ENCODE data around the gene SORBS1.
A peak's percentile ranks its signal among the peaks of the same experiment; 100 is the strongest.

The SORBS1 gene

DNA sequence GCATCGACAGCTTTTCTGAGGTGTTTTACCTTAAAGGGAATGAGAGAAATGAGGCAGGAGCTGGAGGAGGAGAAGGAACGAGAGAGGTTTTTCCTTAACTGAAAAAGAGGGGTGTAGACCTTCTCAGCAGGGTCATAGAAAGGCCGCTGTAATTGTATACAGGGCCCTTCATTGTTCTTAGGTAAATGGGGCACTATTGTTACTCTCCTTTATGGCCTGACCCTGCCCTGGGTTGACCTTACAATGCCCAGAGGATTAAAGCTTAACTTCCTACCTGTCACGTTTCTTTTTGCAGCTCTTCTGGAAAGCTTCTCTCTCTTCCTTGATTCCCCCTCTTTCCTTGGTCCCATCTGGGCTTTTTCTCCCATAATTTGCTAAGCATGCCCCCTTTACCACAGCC lies 256.7 kb downstream of the SORBS1 start:
- Mint-ChIP-seq H3K9me3 (no peaks in the 10 kb centered on the region), H3K27ac (no peak overlapping the region), H3K4me3 (no peak overlapping the region), H3K36me3 (ENCODE audit: low read depth) (no peaks in the 10 kb centered on the region), H3K27me3 (peaks cover 8% of the 10 kb centered on the region), H3K4me1 (ENCODE audit: low read depth) (peaks cover 10% of the 10 kb centered on the region)

DNA sequence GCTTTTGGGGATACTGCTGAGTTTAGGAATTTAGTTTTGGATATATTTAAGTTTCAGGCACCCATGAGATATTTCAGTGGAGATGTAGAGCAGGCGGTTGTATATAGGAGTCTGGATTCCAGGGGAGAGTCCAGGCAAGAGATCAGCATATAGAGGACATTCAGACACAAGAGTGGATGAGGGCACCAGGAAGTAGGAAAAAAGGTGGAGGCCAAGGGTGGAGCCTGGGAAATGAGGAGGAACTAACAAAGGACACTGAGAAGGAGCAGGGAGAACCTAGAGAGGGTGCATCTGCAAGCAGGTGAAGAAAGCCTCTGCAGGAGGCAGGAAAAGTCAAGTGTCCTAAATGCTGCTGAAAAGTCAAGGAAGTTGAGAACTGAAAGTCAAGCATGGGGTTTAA lies 257.2 kb downstream of the SORBS1 start:
- Mint-ChIP-seq H3K27me3 (peaks cover 8% of the 10 kb centered on the region), H3K27ac (no peak overlapping the region), H3K36me3 (ENCODE audit: low read depth) (no peaks in the 10 kb centered on the region), H3K4me3 (no peak overlapping the region), H3K9me3 (no peaks in the 10 kb centered on the region), H3K4me1 (ENCODE audit: low read depth) (peaks cover 8% of the 10 kb centered on the region)

DNA sequence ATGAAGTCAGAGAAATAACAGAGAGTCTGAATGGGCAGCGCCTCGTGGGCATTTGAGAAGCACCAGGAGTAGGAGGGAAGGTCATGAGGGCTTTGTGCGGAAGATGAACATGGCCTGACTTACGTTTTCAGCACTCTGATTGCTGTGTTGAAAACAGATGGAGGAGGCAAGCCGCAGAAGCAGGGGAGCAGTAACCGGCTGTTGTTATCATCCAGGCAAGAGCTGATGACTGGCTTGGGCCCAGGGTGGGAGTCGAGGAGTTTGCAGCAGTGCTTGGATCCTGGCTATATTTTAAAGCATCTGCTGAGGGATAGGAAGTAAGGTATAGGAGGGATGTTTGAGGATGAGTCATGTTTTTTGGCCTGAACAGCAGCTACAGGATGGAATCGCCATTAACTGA lies 257.6 kb downstream of the SORBS1 start:
- Mint-ChIP-seq H3K4me3 (no peak overlapping the region), H3K27me3 (peaks cover 8% of the 10 kb centered on the region), H3K36me3 (ENCODE audit: low read depth) (no peaks in the 10 kb centered on the region), H3K9me3 (no peaks in the 10 kb centered on the region), H3K27ac (no peak overlapping the region), H3K4me1 (ENCODE audit: low read depth) (peaks cover 4% of the 10 kb centered on the region)

DNA sequence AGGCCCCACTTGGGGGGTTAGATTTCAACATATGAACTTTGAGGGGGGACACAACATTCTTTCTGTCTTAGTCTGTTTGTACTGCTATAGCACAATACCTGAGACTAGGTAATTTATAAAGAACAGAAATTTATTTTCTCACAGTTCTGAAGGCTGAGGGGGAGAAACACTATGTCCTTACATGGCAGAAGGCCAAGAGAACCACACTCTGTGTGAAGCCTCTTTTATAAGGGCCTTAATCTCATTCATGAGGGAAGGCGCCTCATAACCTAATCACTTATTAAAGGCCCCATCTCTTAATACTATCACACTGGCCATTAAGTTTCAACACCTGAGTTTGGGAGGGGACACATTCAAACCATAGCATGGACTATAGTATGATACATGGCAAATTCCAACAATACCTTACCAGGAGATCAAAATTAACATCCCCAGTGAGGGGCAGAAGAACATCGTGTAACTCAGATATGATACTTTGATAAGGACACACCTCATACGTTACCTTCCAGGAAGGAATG lies 261.1 kb downstream of the SORBS1 start:
- no peaks in the 10 kb centered on the region for H3K9me3 Mint-ChIP-seq
- H3K27ac Mint-ChIP-seq: no peak overlapping the region
- no peak overlapping the region for H3K4me3 Mint-ChIP-seq
- H3K36me3 Mint-ChIP-seq (ENCODE audit: low read depth): no peaks in the 10 kb centered on the region
- peaks cover 3% of the 10 kb centered on the region for H3K27me3 Mint-ChIP-seq
- peaks cover 10% of the 10 kb centered on the region for H3K4me1 Mint-ChIP-seq (ENCODE audit: low read depth)

DNA sequence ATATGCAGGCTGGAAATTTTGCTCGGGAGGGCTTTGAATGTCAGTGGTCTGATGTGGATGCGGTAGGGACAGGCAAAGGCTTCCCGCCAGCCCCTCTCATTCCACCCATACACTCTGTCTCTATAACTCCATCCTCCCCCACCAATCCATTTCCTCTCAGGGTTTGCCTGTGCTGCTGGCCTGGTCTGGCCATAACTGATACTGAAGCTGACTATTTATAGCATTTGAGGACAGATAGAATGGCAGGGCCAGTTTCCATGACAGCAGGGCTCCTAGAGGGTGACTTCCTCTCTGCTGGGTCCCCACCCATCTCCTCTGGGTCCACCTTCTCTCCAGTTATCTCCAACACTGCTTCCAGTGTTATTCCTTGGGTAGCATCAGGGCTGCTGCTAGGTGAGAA lies 263.8 kb downstream of the SORBS1 start:
- H3K27ac Mint-ChIP-seq: peak overlapping the region; percentile 51
- no peaks in the 10 kb centered on the region for H3K36me3 Mint-ChIP-seq (ENCODE audit: low read depth)
- no peak overlapping the region for H3K4me3 Mint-ChIP-seq
- peaks cover 12% of the 10 kb centered on the region for H3K27me3 Mint-ChIP-seq
- H3K9me3 Mint-ChIP-seq: no peaks in the 10 kb centered on the region
- peaks cover 22% of the 10 kb centered on the region for H3K4me1 Mint-ChIP-seq (ENCODE audit: low read depth)

DNA sequence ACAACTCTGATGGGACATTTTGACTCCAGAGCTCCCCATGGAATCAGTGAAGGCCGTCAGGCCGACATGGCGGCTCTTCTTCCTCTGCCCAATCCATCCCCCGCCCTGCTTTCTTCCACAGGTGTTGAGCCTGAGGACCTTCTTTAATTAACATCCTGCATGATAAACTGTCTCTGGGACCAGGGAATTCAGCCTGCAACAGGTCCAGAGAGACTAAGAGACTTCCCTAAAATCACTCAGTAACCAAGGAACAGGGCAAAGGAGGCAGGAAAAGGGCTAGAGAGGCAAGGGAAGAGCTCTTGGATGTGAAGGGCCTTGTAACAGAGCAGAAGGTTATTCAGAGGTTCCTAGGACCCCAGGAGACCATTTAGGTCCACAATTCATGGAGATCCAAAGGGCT lies 264.4 kb downstream of the SORBS1 start:
- H3K27me3 Mint-ChIP-seq: peaks cover 15% of the 10 kb centered on the region
- H3K27ac Mint-ChIP-seq: no peak overlapping the region
- H3K9me3 Mint-ChIP-seq: no peaks in the 10 kb centered on the region
- H3K36me3 Mint-ChIP-seq (ENCODE audit: low read depth): no peaks in the 10 kb centered on the region
- H3K4me1 Mint-ChIP-seq (ENCODE audit: low read depth): peaks cover 25% of the 10 kb centered on the region
- H3K4me3 Mint-ChIP-seq: no peak overlapping the region

DNA sequence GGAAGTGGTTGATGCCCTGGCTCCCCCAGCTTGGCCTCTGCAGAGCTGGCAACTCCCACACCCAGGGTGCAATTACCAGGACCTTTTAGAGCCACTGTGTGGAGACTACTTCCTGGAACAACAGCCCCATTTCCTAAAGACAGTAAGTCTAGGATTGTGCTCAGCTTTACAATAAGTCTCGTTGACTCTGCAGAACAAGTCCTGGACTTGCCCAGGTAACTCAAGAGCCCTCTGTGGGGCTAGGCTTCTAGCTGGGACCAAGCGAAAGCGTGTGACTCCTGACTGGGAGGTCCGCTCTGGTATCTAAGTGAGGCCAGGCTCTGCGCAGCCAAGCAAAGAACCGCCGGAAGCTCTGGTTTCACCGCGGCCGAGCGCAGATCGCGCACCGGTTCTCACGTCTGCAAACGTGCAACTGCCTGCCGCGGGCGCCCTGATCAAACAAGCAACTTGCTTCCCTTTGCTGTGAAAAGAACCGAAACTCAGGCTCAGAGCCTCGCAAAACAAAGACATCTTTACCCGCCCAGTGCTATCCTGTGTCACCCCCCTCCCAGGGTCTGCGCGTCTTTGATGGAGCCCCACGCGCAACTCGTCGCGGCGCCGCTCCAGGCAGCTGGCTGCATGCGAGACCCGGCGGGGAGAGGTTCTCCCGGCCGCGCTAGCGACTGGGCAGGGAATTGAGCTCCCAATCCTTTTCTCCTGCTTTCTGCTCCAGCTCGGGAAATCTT lies 266.0 kb downstream of the SORBS1 start:
- Mint-ChIP-seq H3K4me3 (peak overlapping the region; percentile 64), H3K27ac (no peak overlapping the region), H3K4me1 (ENCODE audit: low read depth) (peaks cover 32% of the 10 kb centered on the region)

DNA sequence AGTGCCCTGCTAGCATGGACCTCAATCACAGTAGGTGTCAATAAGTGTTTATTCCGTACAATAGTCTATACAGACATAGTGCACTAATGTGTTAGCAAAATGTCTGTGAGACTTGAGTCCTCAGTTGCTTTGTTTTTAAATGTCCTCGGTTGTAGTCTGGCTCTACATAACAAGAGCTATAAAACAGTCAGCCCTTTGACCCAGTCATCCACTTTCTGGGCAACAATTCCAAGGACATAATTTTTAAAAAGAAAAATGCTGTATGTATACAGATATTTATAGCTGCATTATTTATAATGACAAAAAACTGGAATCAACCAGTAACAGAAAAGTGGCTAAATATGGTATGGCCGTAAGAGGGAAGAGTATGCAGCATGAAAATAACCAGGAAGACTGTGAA lies 267.5 kb downstream of the SORBS1 start:
- Mint-ChIP-seq H3K4me1 (ENCODE audit: low read depth) (peaks cover 39% of the 10 kb centered on the region), H3K36me3 (ENCODE audit: low read depth) (no peaks in the 10 kb centered on the region), H3K9me3 (no peaks in the 10 kb centered on the region), H3K4me3 (peak overlapping the region; percentile 0), H3K27me3 (peaks cover 32% of the 10 kb centered on the region), H3K27ac (no peak overlapping the region)

More for the DNA sequence above, 266.0 kb downstream of the SORBS1 start:
- H3K36me3 Mint-ChIP-seq (ENCODE audit: low read depth): no peaks in the 10 kb centered on the region
- H3K9me3 Mint-ChIP-seq: no peaks in the 10 kb centered on the region
- peaks cover 20% of the 10 kb centered on the region for H3K27me3 Mint-ChIP-seq

DNA sequence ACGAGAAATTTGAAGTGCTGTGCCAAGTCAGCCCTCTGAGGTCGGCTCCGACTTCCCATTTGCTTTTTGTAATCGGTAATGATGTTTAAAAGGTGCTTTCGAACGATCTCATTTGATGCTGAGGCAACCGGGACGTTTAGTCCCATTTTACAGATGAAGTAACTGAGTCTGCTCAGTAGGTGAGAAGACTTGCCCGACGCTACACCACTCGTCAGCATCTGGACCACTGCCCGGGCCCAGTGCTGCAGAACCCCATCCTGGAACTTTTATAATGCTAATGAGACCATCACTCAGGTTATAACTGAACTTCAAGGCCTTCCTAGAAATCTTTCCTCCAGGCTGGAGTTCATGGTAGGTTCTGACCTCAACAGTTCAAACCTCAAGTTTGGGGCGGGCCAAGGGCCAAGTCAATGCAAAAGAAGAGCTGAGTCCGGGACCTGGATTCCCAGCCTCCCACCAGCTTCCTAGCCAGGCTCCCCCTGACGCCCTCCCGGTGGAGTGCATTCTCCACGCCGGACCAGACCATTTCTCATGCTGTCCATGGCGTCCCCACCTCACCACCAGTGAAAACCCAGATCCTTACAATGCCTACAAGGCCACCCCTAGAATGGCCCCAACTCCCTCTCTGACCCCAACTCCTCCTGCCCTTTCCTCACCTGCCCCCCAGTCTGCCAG lies 269.7 kb downstream of the SORBS1 start:
- H3K4me3 Mint-ChIP-seq: peak overlapping the region; percentile 73
- H3K4me1 Mint-ChIP-seq (ENCODE audit: low read depth): peaks cover 36% of the 10 kb centered on the region
- peaks cover 44% of the 10 kb centered on the region for H3K27me3 Mint-ChIP-seq
- no peak overlapping the region for H3K27ac Mint-ChIP-seq
- no peaks in the 10 kb centered on the region for H3K9me3 Mint-ChIP-seq
- no peaks in the 10 kb centered on the region for H3K36me3 Mint-ChIP-seq (ENCODE audit: low read depth)

DNA sequence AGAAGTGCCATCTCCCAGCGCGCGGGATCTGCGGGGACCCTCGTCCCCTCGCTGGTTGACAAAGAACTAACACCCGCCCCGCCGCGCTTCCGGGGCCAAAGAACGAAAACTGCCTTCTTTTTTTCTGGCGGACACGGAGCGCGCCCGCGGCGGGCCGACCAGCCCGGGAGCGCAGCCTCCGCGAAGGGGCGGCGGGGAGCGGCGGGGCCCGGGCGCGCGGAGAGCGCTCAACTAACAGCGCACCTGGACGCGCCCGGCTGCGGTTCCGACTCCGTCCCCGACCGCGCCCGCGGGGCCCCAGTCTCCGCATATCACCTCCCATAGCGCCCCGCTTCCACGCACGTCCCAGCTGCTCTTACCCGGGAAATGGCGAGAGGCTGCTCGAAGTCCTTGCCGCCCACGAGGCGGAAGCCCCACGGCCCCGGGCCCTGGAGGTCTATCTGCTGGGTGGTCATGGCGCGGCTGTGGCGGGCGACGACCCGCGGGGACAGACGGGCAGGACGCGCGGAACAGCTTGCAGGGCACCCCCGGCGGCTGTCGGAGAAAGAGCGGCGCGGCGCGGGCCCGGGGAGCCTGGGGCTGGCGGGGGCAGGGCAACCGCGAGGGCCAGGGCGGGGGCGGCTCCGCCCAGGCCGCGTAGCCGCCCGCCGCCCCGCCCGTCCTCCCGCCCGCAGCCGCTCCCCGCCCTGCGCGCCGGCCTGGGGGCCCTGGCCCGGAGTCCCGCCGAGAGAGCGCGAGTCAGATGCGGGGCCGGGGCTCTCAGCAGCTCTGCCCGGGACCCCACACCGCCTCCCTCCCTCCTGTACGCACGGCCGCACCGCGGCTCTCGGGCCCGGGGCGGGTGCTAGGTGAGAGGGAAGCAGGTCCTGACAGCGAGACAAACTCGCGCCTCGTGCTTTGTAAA lies 270.5 kb downstream of the SORBS1 start, which contains the start of gene PDLIM1:
Gene PDLIM1 (minus strand): TSS at position 543 of the 904 bp plus-strand sequence. CDS start 88 bp downstream, at position 455.
- Mint-ChIP-seq H3K4me1 (ENCODE audit: low read depth) (peaks cover 34% of the 10 kb centered on the region), H3K27ac (peak within 1 kb of the TSS; percentile 68), H3K36me3 (ENCODE audit: low read depth) (no peaks in the 10 kb centered on the region), H3K9me3 (no peaks in the 10 kb centered on the region), H3K4me3 (peak within 1 kb of the TSS; percentile 73), H3K27me3 (peaks cover 44% of the 10 kb centered on the region)

DNA sequence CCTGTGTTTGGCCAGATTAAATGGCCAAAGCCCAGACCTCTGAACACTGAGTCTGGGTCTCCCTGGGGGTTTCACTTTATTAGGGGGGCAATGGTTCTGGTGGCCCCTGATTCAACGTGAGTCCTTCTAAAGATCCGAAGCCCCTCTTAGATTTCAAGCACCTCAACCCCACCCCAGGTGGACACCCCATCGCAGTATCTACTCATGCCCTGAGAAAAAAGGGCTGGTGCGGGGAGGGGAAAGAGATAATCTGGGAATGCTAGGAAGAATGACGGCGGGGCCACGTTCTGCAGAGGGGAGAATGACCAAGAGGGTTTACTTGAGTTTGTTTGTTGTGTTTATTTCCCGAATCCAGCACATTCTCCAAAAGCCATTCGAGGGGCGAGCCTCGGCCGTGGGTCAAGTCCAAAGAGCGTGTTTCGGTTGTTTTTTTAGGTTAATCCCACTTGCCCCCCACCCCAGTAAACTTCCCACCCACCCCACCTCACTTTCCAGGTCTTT lies 271.2 kb downstream of the SORBS1 start:
- peak overlapping the region; percentile 68 for H3K27ac Mint-ChIP-seq
- H3K27me3 Mint-ChIP-seq: peaks cover 44% of the 10 kb centered on the region
- H3K4me3 Mint-ChIP-seq: peak overlapping the region; percentile 71
- H3K4me1 Mint-ChIP-seq (ENCODE audit: low read depth): peaks cover 28% of the 10 kb centered on the region
- H3K36me3 Mint-ChIP-seq (ENCODE audit: low read depth): no peaks in the 10 kb centered on the region
- no peaks in the 10 kb centered on the region for H3K9me3 Mint-ChIP-seq

DNA sequence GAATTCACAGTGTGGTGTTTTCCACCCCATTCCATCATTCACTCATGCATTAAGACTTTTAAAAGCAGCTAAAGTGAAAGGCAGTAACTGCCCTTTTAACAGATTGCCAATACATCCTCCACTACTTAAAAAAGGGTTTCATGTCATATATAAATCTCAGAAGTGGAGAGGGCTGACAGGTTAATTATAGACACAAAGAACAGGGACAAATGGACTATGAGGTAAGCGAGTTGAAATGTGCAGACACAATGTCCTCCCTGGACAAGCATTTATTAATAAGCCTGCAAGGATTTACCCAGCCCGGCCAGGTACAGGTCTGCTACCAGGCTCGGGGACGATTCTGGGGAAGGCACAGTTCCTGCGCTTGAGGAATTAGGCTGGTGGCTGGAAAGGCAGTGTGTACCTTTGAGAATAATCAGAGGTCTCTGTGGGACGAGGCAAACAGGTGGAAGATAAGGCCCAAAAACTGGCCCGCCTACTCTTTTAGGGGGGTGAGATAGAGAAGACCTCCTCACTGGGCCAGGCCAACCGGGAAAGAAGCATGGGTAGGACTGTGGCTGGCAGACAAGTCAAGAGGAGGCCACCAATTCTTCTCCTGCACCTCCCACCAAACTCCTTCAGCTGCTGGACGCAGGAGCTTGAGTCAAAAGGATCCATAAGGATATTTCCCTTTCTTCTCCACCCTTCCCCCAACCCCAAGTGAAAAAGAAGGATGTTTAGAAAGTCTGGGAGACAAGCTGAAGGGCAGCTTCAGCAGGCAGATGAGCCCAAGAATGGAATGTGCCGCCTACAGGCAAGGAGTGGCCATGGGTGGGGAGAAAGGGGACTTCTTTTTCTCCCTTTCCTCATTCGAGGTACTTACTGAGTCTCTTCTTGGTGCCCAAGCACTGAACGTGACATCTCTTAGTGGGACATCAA lies 271.9 kb downstream of the SORBS1 start:
- Mint-ChIP-seq H3K4me1 (ENCODE audit: low read depth) (peaks cover 22% of the 10 kb centered on the region), H3K4me3 (peak overlapping the region; percentile 71), H3K9me3 (no peaks in the 10 kb centered on the region), H3K27me3 (peaks cover 39% of the 10 kb centered on the region), H3K36me3 (ENCODE audit: low read depth) (no peaks in the 10 kb centered on the region), H3K27ac (no peak overlapping the region)

DNA sequence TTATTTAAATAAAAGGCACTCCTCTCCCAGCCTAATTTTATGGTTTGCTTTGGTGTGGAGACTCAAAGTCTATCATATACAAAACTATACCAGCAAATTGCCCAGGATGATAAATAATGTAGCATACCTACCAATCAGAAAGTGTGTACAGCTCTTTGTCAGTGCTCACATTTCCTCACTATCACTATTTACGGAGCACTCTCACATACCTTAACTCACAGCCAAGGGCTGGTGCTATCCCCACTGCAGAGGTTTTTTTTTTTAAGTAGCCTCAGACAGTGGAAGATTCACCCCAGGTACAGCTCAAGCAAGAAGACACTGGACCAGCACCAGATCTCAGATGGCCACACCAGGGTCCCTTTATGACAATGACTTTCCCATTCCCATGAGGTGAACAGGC lies 272.9 kb downstream of the SORBS1 start:
- Mint-ChIP-seq H3K4me1 (ENCODE audit: low read depth) (peaks cover 22% of the 10 kb centered on the region), H3K27me3 (peaks cover 36% of the 10 kb centered on the region), H3K36me3 (ENCODE audit: low read depth) (no peaks in the 10 kb centered on the region), H3K9me3 (no peaks in the 10 kb centered on the region), H3K27ac (no peak overlapping the region), H3K4me3 (no peak overlapping the region)

DNA sequence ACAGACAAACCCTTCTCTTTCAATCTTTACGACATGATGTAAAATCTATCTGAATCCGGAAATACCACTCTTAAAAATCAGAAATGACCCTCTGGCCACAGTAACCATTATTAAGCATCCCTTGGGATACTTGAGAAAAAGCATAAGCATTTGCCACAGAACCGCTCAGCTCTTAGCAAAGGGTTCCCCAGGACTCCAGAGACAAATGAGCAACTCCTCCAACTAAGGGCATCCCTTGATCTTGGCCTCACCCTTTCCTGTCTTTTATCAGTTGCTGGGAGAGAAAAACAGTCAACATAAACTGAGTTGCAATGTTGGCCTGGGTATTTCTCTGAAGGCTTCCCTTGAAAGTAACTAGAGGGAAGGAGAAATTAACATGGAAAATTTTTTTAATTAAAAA lies 273.9 kb downstream of the SORBS1 start:
- Mint-ChIP-seq H3K36me3 (ENCODE audit: low read depth) (no peaks in the 10 kb centered on the region), H3K27ac (no peak overlapping the region), H3K9me3 (no peaks in the 10 kb centered on the region), H3K4me1 (ENCODE audit: low read depth) (peaks cover 16% of the 10 kb centered on the region), H3K27me3 (peaks cover 36% of the 10 kb centered on the region), H3K4me3 (no peak overlapping the region)

Data from stimulated activated naive CD8-positive, alpha-beta T cell treated with anti-CD3 and anti-CD28 coated beads, Interleukin-15, Interleukin-2, amounts not matched to agents 100 ng/mL and 50 ng/mL, for 24 hours (primary cell).